K562 (cell line): ENCODE measurements around the gene FBXW2. TPM values are rescaled to one million over a fixed set of nuclear protein-coding genes. Genes with fewer than 3 reads are reported as not detected.

Experiments used
- ATAC-seq: fragments of 200-7000 bp; cut with Tn5 transposase; 3 replicates; pipeline ENCODE4 v1.9.1; 2020; ENCODE audit warnings: moderate library complexity
- BruUV-seq: library from RNA; stranded (reverse); fragments of 400-500 nt; replicated peaks from 2 replicates; lab custom pipeline; 2021; lab: Mats Ljungman, UMichigan
- CTCF ChIA-PET: fragments of 300-600 bp; formaldehyde crosslinking; extraction: SDS; loops from one replicate; lab custom pipeline; 2021; ENCODE audit warnings: low intra/inter-chr PET ratio; lab: Yijun Ruan, JAX
- POLR2A ChIA-PET: fragments of 300-600, 350-650 bp; sonication (Branson Sonifier 250); formaldehyde crosslinking; extraction: SDS; loops from one replicate; lab custom pipeline; 2021; ENCODE audit warnings: antibody characterized with exemption, inconsistent platforms; lab: Yijun Ruan, JAX
- DNase-seq, 4 experiments: peaks; one replicate each; pipeline versions ENCODE4 v3.0.0 to v3.0.0-alpha.2; 2011 to 2018; ENCODE audit warnings: low spot score in 3 of 4, mixed read lengths in 3 of 4; ENCODE audit errors: extremely low read depth in 1 of 4
- FAIRE-seq: peaks from 2 replicates; lab custom pipeline; 2011; peaks lifted over from hg19 to GRCh38; lab: Jason Lieb, UNC
- H2AFZ ChIP-seq: 2 replicates; pipeline ENCODE4 v1.6.0; 2011; ENCODE audit warnings: low read depth, low read length, control low read depth, inconsistent platforms
- H3K27ac ChIP-seq: fragments of 200-600 bp; 3 replicates; pipeline ENCODE4 v1.8.0; 2011; ENCODE audit warnings: low read depth, mild to moderate bottlenecking, control low read depth, inconsistent platforms, low read length, moderate library complexity, mixed read lengths; ENCODE audit errors: extremely low read depth
- H3K27me3 ChIP-seq, 2 experiments: fragments of 300-600 bp in 1 of 2; 2 replicates in 1 of 2; 3 replicates in 1 of 2; pipeline versions ENCODE4 v1.6.0 to v1.8.0; 2011; ENCODE audit warnings: inconsistent platforms in 2 of 2, low read length in 2 of 2, mild to moderate bottlenecking in 1 of 2, mixed read lengths in 1 of 2, moderate library complexity in 1 of 2; ENCODE audit not compliant: control insufficient read depth in 2 of 2, insufficient read depth in 2 of 2
- H3K36me3 ChIP-seq: fragments of 300-600 bp; 3 replicates; pipeline ENCODE4 v1.8.0; 2011; ENCODE audit warnings: mild to moderate bottlenecking, low read length, inconsistent platforms; ENCODE audit not compliant: control insufficient read depth, insufficient read depth
- H3K4me1 ChIP-seq, 2 experiments: fragments of 200-600 bp in 1 of 2; replicated peaks in 1 of 2; 2 replicates in 1 of 2; 3 replicates in 1 of 2; pipeline versions ENCODE4 v1.5.1 to v1.8.0; 2011; ENCODE audit warnings: inconsistent platforms in 2 of 2, low read length in 2 of 2, mild to moderate bottlenecking in 1 of 2, mixed read lengths in 1 of 2, moderate library complexity in 1 of 2; ENCODE audit not compliant: control insufficient read depth in 2 of 2, insufficient read depth in 2 of 2
- H3K4me2 ChIP-seq: 2 replicates; pipeline ENCODE4 v1.6.1; 2011; ENCODE audit warnings: low read length, control low read depth, inconsistent platforms, mixed read lengths; ENCODE audit not compliant: insufficient read depth
- H3K4me3 ChIP-seq: fragments of 200-600 bp; sonication (generic), shearing (Covaris generic); 2 replicates; pipeline ENCODE4 v1.5.1; 2016; ENCODE audit warnings: control low read depth, inconsistent platforms
- H3K79me2 ChIP-seq: fragments of 200-600 bp; 3 replicates; pipeline ENCODE4 v1.8.0; 2011; ENCODE audit warnings: low read length, inconsistent platforms; ENCODE audit not compliant: control insufficient read depth, insufficient read depth
- H3K9ac ChIP-seq, 2 experiments: 2 replicates each; pipeline versions ENCODE4 v1.6.0 to v1.6.1; 2011; ENCODE audit warnings: low read depth in 2 of 2, low read length in 2 of 2, control low read depth in 1 of 2, inconsistent platforms in 1 of 2, mild to moderate bottlenecking in 1 of 2, mixed read lengths in 1 of 2; ENCODE audit not compliant: insufficient read depth in 1 of 2
- H3K9me1 ChIP-seq: one replicate; pipeline ENCODE4 v1.6.0; 2011; ENCODE audit warnings: inconsistent platforms, mild to moderate bottlenecking, low read length, moderate library complexity; ENCODE audit not compliant: control insufficient read depth, insufficient read depth
- H3K9me3 ChIP-seq: replicated peaks from 2 replicates; pipeline ENCODE4 v1.5.1; 2011; ENCODE audit warnings: low read depth, low read length, inconsistent platforms; ENCODE audit not compliant: control insufficient read depth, insufficient read depth
- H4K20me1 ChIP-seq: replicated peaks from 2 replicates; pipeline ENCODE4 v1.6.1; 2011; ENCODE audit warnings: low read length, inconsistent platforms, mixed read lengths; ENCODE audit not compliant: control insufficient read depth, insufficient read depth
- CBFA2T3 ChIP-seq: fragments of 450-650 bp; IDR thresholded peaks from 2 replicates; pipeline ENCODE4 v1.6.1; 2017
- FOXA3 ChIP-seq, 2 experiments: fragments of 450-650 bp in 1 of 2; sonication (generic) in 1 of 2; formaldehyde crosslinking; IDR thresholded peaks in 1 of 2; conservative IDR thresholded peaks in 1 of 2; 2 replicates each; pipeline versions ENCODE4 v1.4.0 to v1.8.0; 2020 to 2022; ENCODE audit warnings: mild to moderate bottlenecking in 2 of 2, missing genetic modification reagents in 1 of 2
- GATA2 ChIP-seq: sonication (generic); formaldehyde crosslinking; IDR thresholded peaks from 2 replicates; pipeline ENCODE4 v1.4.0; 2020; ENCODE audit warnings: mild to moderate bottlenecking, missing genetic modification reagents
- HNRNPK ChIP-seq: fragments of 200-400 bp; formaldehyde crosslinking; IDR thresholded peaks from one replicate; pipeline ENCODE4 v1.6.1; 2018; ENCODE audit warnings: mild to moderate bottlenecking, low read depth, low read length; ENCODE audit not compliant: poor library complexity, severe bottlenecking
- JUNB ChIP-seq: fragments of 450-650 bp; formaldehyde crosslinking; conservative IDR thresholded peaks from 2 replicates; pipeline ENCODE4 v1.4.0; 2020; ENCODE audit warnings: mild to moderate bottlenecking
- MYC ChIP-seq, 2 experiments: fragments of 250-450 bp in 1 of 2; sonication (Bioruptor Pico) in 1 of 2; IDR thresholded peaks; 2 replicates each; pipeline versions ENCODE4 v1.5.1 to v1.6.1; 2012 to 2021; ENCODE audit warnings: low read depth in 2 of 2, borderline replicate concordance in 1 of 2, improper control_type of control experiment in 1 of 2, low read length in 1 of 2, mild to moderate bottlenecking in 1 of 2, moderate library complexity in 1 of 2
- NCOR1 ChIP-seq: fragments of 450-650 bp; IDR thresholded peaks from 2 replicates; pipeline ENCODE4 v1.6.1; 2016; ENCODE audit warnings: mild to moderate bottlenecking, moderate library complexity
- NR4A1 ChIP-seq, 2 experiments: fragments of 250-450 bp in 1 of 2; fragments of 450-650 bp in 1 of 2; sonication (Bioruptor Pico) in 1 of 2; IDR thresholded peaks; 2 replicates each; pipeline versions ENCODE4 v1.4.0 to v1.6.1; 2016 to 2020; ENCODE audit warnings: mild to moderate bottlenecking in 2 of 2, missing compliant biosample characterization in 1 of 2, missing genetic modification characterization in 1 of 2, moderate library complexity in 1 of 2
- TEAD4 ChIP-seq, 2 experiments: sonication (generic) in 1 of 2; formaldehyde crosslinking in 1 of 2; IDR thresholded peaks; 2 replicates each; pipeline versions ENCODE4 v1.6.1 to v1.8.0; 2012 to 2022; ENCODE audit warnings: borderline replicate concordance in 1 of 2, inconsistent platforms in 1 of 2, low read length in 1 of 2, mild to moderate bottlenecking in 1 of 2, missing genetic modification reagents in 1 of 2
- THRAP3 ChIP-seq: fragments of 450-650 bp; IDR thresholded peaks from 2 replicates; pipeline ENCODE4 v1.6.1; 2016; ENCODE audit warnings: mild to moderate bottlenecking, inconsistent platforms, borderline replicate concordance
- ZBTB7A ChIP-seq: IDR thresholded peaks from 2 replicates; pipeline ENCODE4 v1.6.1; 2011; ENCODE audit warnings: low read depth, mild to moderate bottlenecking, low read length, moderate library complexity, borderline replicate concordance; ENCODE audit not compliant: control insufficient read depth
- ZNF696 ChIP-seq: fragments of 250-450 bp; sonication (Bioruptor Pico); conservative IDR thresholded peaks from 2 replicates; pipeline ENCODE4 v1.4.0; 2020; ENCODE audit warnings: mild to moderate bottlenecking, moderate library complexity
- ZNF699 ChIP-seq: fragments of 250-450 bp; sonication (Bioruptor Pico); IDR thresholded peaks from 2 replicates; pipeline ENCODE4 v1.8.0; 2021; ENCODE audit warnings: mild to moderate bottlenecking, moderate library complexity; ENCODE audit not compliant: insufficient replicate concordance
- ZNF79 ChIP-seq: fragments of 250-450 bp; sonication (Bioruptor Pico); IDR thresholded peaks from 2 replicates; pipeline ENCODE4 v1.4.0; 2020; ENCODE audit warnings: low read depth, mild to moderate bottlenecking, moderate library complexity
- WGBS: fragments of 100-300 bp; shearing (Covaris generic); methylation state at CpG from one replicate; pipeline ENCODE4 v1.1.6; 2016; ENCODE audit warnings: low coverage, mixed read lengths; ENCODE audit not compliant: insufficient coverage; ENCODE audit errors: missing lambda C conversion rate; 5-methylcytosine and 5-hydroxymethylcytosine counted together
- in situ Hi-C: fragments of 300-500 bp; cut with MboI; formaldehyde crosslinking; loops from 4 replicates; pipeline ENCODE4 v1.15.0; 2018; ENCODE audit warnings: inconsistent platforms, mixed read lengths
- intact Hi-C: fragments of 100-400 bp; cut with micrococcal nuclease; formaldehyde crosslinking; loops from 2 replicates; pipeline ENCODE4 v1.14.2; 2022
- polyA plus RNA-seq, 8 experiments: library from polyadenylated mRNA; depleted of rRNA in 4 of 8; stranded (reverse) in 5 of 8; unstranded in 3 of 8; fragments of >200 nt; fragmentation: Nextera tagmentation in 2 of 8; fragmentation: Illumina TruSeq in 1 of 8; extraction: Ambion mirVana in 2 of 8; extraction: Trizol in 1 of 8; gene quantifications; 2 replicates each; pipeline versions ENCODE4 v1.2.1 to v1.2.3, GENCODE V29; 2011 to 2014; ENCODE audit warnings: inconsistent platforms in 1 of 8, missing spikeins in 1 of 8
- total RNA-seq, 7 experiments: library from RNA; depleted of rRNA in 6 of 7; stranded (reverse); fragments of >200 nt in 6 of 7; fragmentation: Illumina TruSeq in 2 of 7; extraction: Trizol in 2 of 7; gene quantifications; 2 replicates each; pipeline versions ENCODE4 v1.2.1 to v1.2.3, GENCODE V29; 2011 to 2021; ENCODE audit warnings: low replicate concordance in 1 of 7

FBXW2 gene
- total and polyA plus RNA-seq, 9 of the 15 experiments (the other 6 are each of a cell fraction or from before 2014, with no cell fraction given) = 2.5 to 57.8 (median 28.1) TPM

- Histone ChIP-seq H3K4me3 (no peak overlapping the region), H3K9ac (no peak overlapping the region), H3K4me2 (no peak overlapping the region), H3K79me2 (no peaks in the 10 kb centered on the region), H3K27me3 (no peaks in the 10 kb centered on the region), H3K4me1 (peaks cover 0 to 7% of the 10 kb centered on the region in 2 experiments; a peak in 4 of 5 replicates), H3K27ac (no peak overlapping the region), H3K9me3 (no peaks in the 10 kb centered on the region), H2AFZ (no peak overlapping the region), H3K9me1 (no peaks in the 10 kb centered on the region), H3K36me3 (no peaks in the 10 kb centered on the region), H4K20me1 (no peaks in the 10 kb centered on the region)
- DNase-seq = no peak
- WGBS = 20% methylated on average over 1 of the region's 1 CpG
- no peak for ATAC-seq
- peak; percentile 32 for FAIRE-seq
- ChIA-PET CTCF (no interaction called here), POLR2A (no interaction called here)
- no TSS peak for BruUV-seq
- in situ Hi-C loops = no loop called here
- intact Hi-C loops = no loop called here
- TF ChIP-seq CBFA2T3 (0 out of 2 replicates have a peak, but pooled peaks have one; percentile 9), FOXA3 (CRISPR knock-in tag; conservative IDR thresholded peaks at IDR 0.05 in 1 of 2, IDR thresholded peaks at IDR 0.05 in 1 of 2) (no peak), TEAD4 (IDR thresholded peaks at IDR 0.05; ENCODE audit: low read length) (peak; percentile 34; the same call in 1 of the 2 replicates), TEAD4 (CRISPR knock-in tag; IDR thresholded peaks at IDR 0.05; ENCODE audit: borderline replicate concordance) (no peak)
These were observed 68.3 kb downstream of the FBXW2 start for GRCh38 chr9:120724757-120725400.

GRCh38 chr9:120723565-120723964 is 69.7 kb downstream of the FBXW2 start:
- 21% methylated on average over 3 of the region's 3 CpGs for WGBS
- Histone ChIP-seq H3K79me2 (no peaks in the 10 kb centered on the region), H3K4me2 (no peak overlapping the region), H3K27me3 (no peaks in the 10 kb centered on the region), H3K4me3 (no peak overlapping the region), H3K9ac (no peak overlapping the region), H3K9me1 (no peaks in the 10 kb centered on the region), H3K36me3 (no peaks in the 10 kb centered on the region), H3K9me3 (no peaks in the 10 kb centered on the region), H2AFZ (0 out of 2 replicates have a peak overlapping the region, but pooled peaks have one; percentile 19), H3K27ac (no peak overlapping the region), H3K4me1 (peaks cover 0 to 7% of the 10 kb centered on the region in 2 experiments; a peak in 4 of 5 replicates), H4K20me1 (no peaks in the 10 kb centered on the region)
- CTCF ChIA-PET = no interaction called here
- DNase-seq = no peak
- peak; percentile 59 for FAIRE-seq
- no peak for ATAC-seq
- intact Hi-C loops = no loop called here
- in situ Hi-C loops = no loop called here
- POLR2A ChIA-PET = no interaction called here
- BruUV-seq = no TSS peak
- TF ChIP-seq ZNF696 (CRISPR knock-in tag) = no peak
- no peak for TF ChIP-seq MYC (IDR thresholded peaks at IDR 0.05; ENCODE audit: low read depth, low read length)
- no peak for TF ChIP-seq MYC (CRISPR knock-in tag; IDR thresholded peaks at IDR 0.05; ENCODE audit: borderline replicate concordance, low read depth)
- TF ChIP-seq THRAP3 = no peak
- TF ChIP-seq GATA2 = no peak
- no peak for TF ChIP-seq JUNB (CRISPR knock-in tag)
- TF ChIP-seq NR4A1 (CRISPR knock-in tag; IDR thresholded peaks at IDR 0.05) = no peak
- no peak for TF ChIP-seq NR4A1 (tag; IDR thresholded peaks at IDR 0.05)
- no peak for TF ChIP-seq ZBTB7A
- no peak for TF ChIP-seq ZNF79 (CRISPR knock-in tag)
- TF ChIP-seq ZNF699 (CRISPR knock-in tag) = no peak
- TF ChIP-seq NCOR1 = no peak
- TF ChIP-seq HNRNPK = no peak
